Caco-2 (cell line): ENCODE data around the gene PI4KA. TPM values are rescaled to one million over a fixed set of nuclear protein-coding genes. Genes with fewer than 3 reads are reported as not detected.

Experiments used
- BruUV-seq: library from RNA; stranded (reverse); fragments of 400-500 nt; replicated peaks from 2 replicates; lab custom pipeline; 2021; lab: Mats Ljungman, UMichigan
- CTCF ChIA-PET: fragments of 300-600 bp; sonication (Branson Sonifier 250); formaldehyde crosslinking; loops from one replicate; lab custom pipeline; 2022; ENCODE audit warnings: antibody characterized with exemption; lab: Charles Lee
- POLR2A ChIA-PET: fragments of 300-600 bp; sonication (Branson Sonifier 250); formaldehyde crosslinking; loops from one replicate; lab custom pipeline; 2022; ENCODE audit warnings: antibody characterized with exemption; lab: Charles Lee
- DNase-seq, 2 experiments: peaks; one replicate each; pipeline versions ENCODE4 v3.0.0 to v3.0.0-alpha.2; 2020 to 2022
- H3K27me3 ChIP-seq: replicated peaks from 2 replicates; pipeline ENCODE4 v1.6.0; 2011; ENCODE audit warnings: low read length; ENCODE audit not compliant: control insufficient read depth, insufficient read depth
- H3K36me3 ChIP-seq: 2 replicates; pipeline ENCODE4 v1.5.1; 2011; ENCODE audit warnings: low read length; ENCODE audit not compliant: control insufficient read depth, insufficient read depth
- H3K4me1 ChIP-seq: fragments of 250-450 bp; sonication (Bioruptor Pico); 2 replicates; pipeline ENCODE4 v1.5.1; 2020; ENCODE audit warnings: mild to moderate bottlenecking
- H3K4me3 ChIP-seq: 2 replicates; pipeline ENCODE4 v1.5.1; 2011; ENCODE audit warnings: low read depth, mild to moderate bottlenecking, control low read depth, low read length
- H3K9me3 ChIP-seq: fragments of 250-450 bp; sonication (Bioruptor Pico); 2 replicates; pipeline ENCODE4 v1.5.1; 2020; ENCODE audit warnings: mild to moderate bottlenecking, moderate library complexity
- H3K27ac Mint-ChIP-seq: one replicate; pipeline ENCODE4 v1.8.0; 2022; ENCODE audit warnings: mixed read lengths; ENCODE audit not compliant: unreplicated experiment
- H3K27me3 Mint-ChIP-seq: one replicate; pipeline ENCODE4 v1.8.0; 2022; ENCODE audit warnings: mixed read lengths; ENCODE audit not compliant: insufficient read depth, unreplicated experiment
- H3K36me3 Mint-ChIP-seq: one replicate; pipeline ENCODE4 v1.8.0; 2022; ENCODE audit warnings: mild to moderate bottlenecking, mixed read lengths; ENCODE audit not compliant: insufficient read depth, unreplicated experiment
- H3K4me1 Mint-ChIP-seq: one replicate; pipeline ENCODE4 v1.8.0; 2022; ENCODE audit warnings: low read depth, mixed read lengths; ENCODE audit not compliant: unreplicated experiment
- H3K4me3 Mint-ChIP-seq: one replicate; pipeline ENCODE4 v1.8.0; 2022; ENCODE audit warnings: mild to moderate bottlenecking, moderate library complexity, mixed read lengths; ENCODE audit not compliant: unreplicated experiment
- H3K9me3 Mint-ChIP-seq: one replicate; pipeline ENCODE4 v1.8.0; 2022; ENCODE audit warnings: mixed read lengths; ENCODE audit not compliant: unreplicated experiment
- intact Hi-C: fragments of 100-400 bp; cut with micrococcal nuclease; formaldehyde crosslinking; loops from one replicate; pipeline ENCODE4 v1.10.0; 2022; ENCODE audit not compliant: unreplicated experiment
- total RNA-seq: library from RNA; stranded (reverse); gene quantifications from 2 replicates; pipeline ENCODE4 v1.2.3, GENCODE V29; 2022
- TF ChIP-seq, protein P1 (sequence below), 2 experiments: fragments of 200-600 bp in 1 of 2; IDR thresholded peaks; 1 replicate in 1 of 2; 2 replicates in 1 of 2; pipeline versions ENCODE4 v1.5.1 to v1.8.0; 2011 to 2022; ENCODE audit warnings: antibody characterized with exemption in 1 of 2, control low read depth in 1 of 2, inconsistent platforms in 1 of 2, low read depth in 1 of 2, low read length in 1 of 2, mild to moderate bottlenecking in 1 of 2, moderate library complexity in 1 of 2; ENCODE audit not compliant: insufficient read depth in 1 of 2, severe bottlenecking in 1 of 2, unreplicated experiment in 1 of 2

PI4KA gene
- total RNA-seq, 1 experiment from 2014 or later: 66.9 TPM

GRCh38 chr22:20865331-20865730 is 6.7 kb upstream of the PI4KA start:
- H3K36me3 ChIP-seq: no peaks in the 10 kb centered on the region; the same call in 1 of the 2 replicates
- H3K27me3 Mint-ChIP-seq: no peaks in the 10 kb centered on the region
- intact Hi-C loops: no loop called here
- no TSS peak for BruUV-seq
- POLR2A ChIA-PET: no interaction called here
- H3K4me3 ChIP-seq: no peak overlapping the region
- H3K4me3 Mint-ChIP-seq: no peak overlapping the region
- CTCF ChIA-PET: interaction anchor here (0.5 to 3.9 kb wide), 3 partner anchors 20 to 710 kb away, joined by 3 to 22 read pairs (median 4); no protein-coding TSS in a partner anchor
- no peaks in the 10 kb centered on the region for H3K9me3 ChIP-seq
- no peak for DNase-seq
- no peak overlapping the region for H3K27ac Mint-ChIP-seq
- H3K4me1 Mint-ChIP-seq: peaks cover 23% of the 10 kb centered on the region
- peaks cover 9% of the 10 kb centered on the region for H3K36me3 Mint-ChIP-seq
- H3K4me1 ChIP-seq: peaks cover 29% of the 10 kb centered on the region
- TF ChIP-seq, protein P1, sequence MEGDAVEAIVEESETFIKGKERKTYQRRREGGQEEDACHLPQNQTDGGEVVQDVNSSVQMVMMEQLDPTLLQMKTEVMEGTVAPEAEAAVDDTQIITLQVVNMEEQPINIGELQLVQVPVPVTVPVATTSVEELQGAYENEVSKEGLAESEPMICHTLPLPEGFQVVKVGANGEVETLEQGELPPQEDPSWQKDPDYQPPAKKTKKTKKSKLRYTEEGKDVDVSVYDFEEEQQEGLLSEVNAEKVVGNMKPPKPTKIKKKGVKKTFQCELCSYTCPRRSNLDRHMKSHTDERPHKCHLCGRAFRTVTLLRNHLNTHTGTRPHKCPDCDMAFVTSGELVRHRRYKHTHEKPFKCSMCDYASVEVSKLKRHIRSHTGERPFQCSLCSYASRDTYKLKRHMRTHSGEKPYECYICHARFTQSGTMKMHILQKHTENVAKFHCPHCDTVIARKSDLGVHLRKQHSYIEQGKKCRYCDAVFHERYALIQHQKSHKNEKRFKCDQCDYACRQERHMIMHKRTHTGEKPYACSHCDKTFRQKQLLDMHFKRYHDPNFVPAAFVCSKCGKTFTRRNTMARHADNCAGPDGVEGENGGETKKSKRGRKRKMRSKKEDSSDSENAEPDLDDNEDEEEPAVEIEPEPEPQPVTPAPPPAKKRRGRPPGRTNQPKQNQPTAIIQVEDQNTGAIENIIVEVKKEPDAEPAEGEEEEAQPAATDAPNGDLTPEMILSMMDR (IDR thresholded peaks at IDR 0.05; ENCODE audit: insufficient read depth in 1 of 2, low read depth in 1 of 2, low read length in 1 of 2, severe bottlenecking in 1 of 2, unreplicated experiment in 1 of 2): no peak
- no peaks in the 10 kb centered on the region for H3K27me3 ChIP-seq
- no peaks in the 10 kb centered on the region for H3K9me3 Mint-ChIP-seq

DNA sequence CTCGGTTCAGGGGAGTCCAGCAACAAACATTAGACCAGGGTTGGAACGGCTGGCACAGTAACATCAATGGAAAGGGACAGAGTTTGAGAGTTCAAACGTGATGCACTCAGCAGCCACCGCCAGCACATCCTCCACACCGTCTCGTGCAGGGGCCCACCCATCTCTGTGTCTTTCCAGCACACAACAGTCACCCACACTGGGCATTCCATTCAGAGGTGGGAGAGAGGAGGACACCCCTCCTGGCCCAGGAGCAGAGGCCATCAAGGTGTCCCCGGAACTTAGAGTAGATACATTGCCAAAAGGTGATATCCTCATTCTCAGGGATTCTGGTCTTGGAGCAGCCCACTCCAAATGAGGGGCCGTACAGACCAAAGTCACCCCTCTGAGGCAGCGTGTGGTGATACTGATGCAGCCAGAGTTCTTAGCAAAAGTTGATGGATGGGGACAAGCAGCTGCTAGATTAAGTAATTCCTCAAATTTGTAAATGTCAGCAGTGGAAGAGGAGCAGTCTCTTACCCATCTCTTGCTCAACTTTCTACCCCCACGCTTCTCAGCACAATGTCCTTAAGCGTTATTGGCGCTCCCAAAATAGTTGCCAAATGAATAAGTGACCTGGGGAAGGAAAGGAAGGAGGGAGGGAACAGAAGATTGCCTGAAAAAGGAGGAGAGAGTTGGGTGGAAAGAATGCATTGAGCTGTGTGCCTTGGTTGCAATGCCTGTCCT is 5.7 kb upstream of the PI4KA start:
- H3K36me3 Mint-ChIP-seq: peaks cover 14% of the 10 kb centered on the region
- POLR2A ChIA-PET: no interaction called here
- Histone ChIP-seq H3K4me3 (no peak overlapping the region), H3K9me3 (no peaks in the 10 kb centered on the region), H3K27me3 (no peaks in the 10 kb centered on the region), H3K4me1 (peaks cover 29% of the 10 kb centered on the region), H3K36me3 (no peaks in the 10 kb centered on the region; the same call in 1 of the 2 replicates)
- intact Hi-C loops: no loop called here
- H3K4me3 Mint-ChIP-seq: no peak overlapping the region
- CTCF ChIA-PET: interaction anchor here (3.9 kb wide), 1 partner anchor 21 kb away, joined by 22 read pairs; no protein-coding TSS in a partner anchor
- peaks cover 23% of the 10 kb centered on the region for H3K4me1 Mint-ChIP-seq
- BruUV-seq: no TSS peak
- TF ChIP-seq, protein P1 (IDR thresholded peaks at IDR 0.05; ENCODE audit: insufficient read depth in 1 of 2, low read depth in 1 of 2, low read length in 1 of 2, severe bottlenecking in 1 of 2, unreplicated experiment in 1 of 2): no peak
- no peak overlapping the region for H3K27ac Mint-ChIP-seq
- no peaks in the 10 kb centered on the region for H3K27me3 Mint-ChIP-seq
- H3K9me3 Mint-ChIP-seq: no peaks in the 10 kb centered on the region
- DNase-seq: no peak

DNA sequence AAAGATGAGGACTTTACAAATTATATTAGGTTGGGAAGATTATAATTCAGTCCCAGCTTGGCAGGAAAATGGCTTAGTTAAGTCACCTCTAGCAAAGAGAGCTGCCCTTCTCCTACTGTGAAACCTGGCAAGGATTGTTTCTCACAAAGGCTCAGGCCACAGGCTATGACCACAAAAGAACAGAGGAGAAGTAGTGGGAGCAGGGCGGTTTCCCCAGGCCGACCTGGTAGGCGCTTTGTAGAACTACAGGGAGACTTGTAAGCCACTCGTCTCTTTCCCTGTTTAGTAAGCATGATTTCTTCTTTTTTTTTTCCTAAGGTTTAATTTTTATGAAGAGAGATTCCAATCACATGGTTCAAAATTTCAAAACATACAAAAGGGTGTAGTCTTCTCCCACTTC is 4.8 kb upstream of the PI4KA start:
- no peaks in the 10 kb centered on the region for H3K9me3 ChIP-seq
- DNase-seq: no peak
- no TSS peak for BruUV-seq
- Mint-ChIP-seq H3K27ac (no peak overlapping the region), H3K27me3 (no peaks in the 10 kb centered on the region), H3K9me3 (no peaks in the 10 kb centered on the region), H3K4me1 (peaks cover 23% of the 10 kb centered on the region), H3K4me3 (no peak overlapping the region), H3K36me3 (peaks cover 14% of the 10 kb centered on the region)
- H3K4me3 ChIP-seq: no peak overlapping the region
- TF ChIP-seq, protein P1 (IDR thresholded peaks at IDR 0.05; ENCODE audit: insufficient read depth in 1 of 2, low read depth in 1 of 2, low read length in 1 of 2, severe bottlenecking in 1 of 2, unreplicated experiment in 1 of 2): no peak
- ChIA-PET POLR2A (no interaction called here), CTCF (no interaction called here)
- H3K27me3 ChIP-seq: no peaks in the 10 kb centered on the region
- no peaks in the 10 kb centered on the region; the same call in 1 of the 2 replicates for H3K36me3 ChIP-seq
- intact Hi-C loops: no loop called here
- peaks cover 29% of the 10 kb centered on the region for H3K4me1 ChIP-seq
